Cardiac muscle cell (in vitro differentiated cells and primary cell): ENCODE measurements around the gene CDH15. TPM values are rescaled to one million over a fixed set of nuclear protein-coding genes. Genes with fewer than 3 reads are reported as not detected.

Experiments used
- DNase-seq, 2 donors: peaks; one replicate each; pipeline versions ENCODE4 v3.0.0 to v3.0.0-alpha.2; 2010 to 2017; ENCODE audit warnings: low read depth in 1 of 2, low spot score in 1 of 2
- H3K27ac ChIP-seq: fragments of 200-600 bp; sonication (generic); 2 replicates; pipeline ENCODE4 v1.5.1; 2016
- H3K27me3 ChIP-seq: fragments of 200-600 bp; sonication (generic); 2 replicates; pipeline ENCODE4 v1.6.0; 2016; ENCODE audit warnings: control low read depth
- H3K36me3 ChIP-seq: fragments of 200-600 bp; sonication (generic); 2 replicates; pipeline ENCODE4 v1.5.1; 2016; ENCODE audit warnings: control low read depth
- H3K4me1 ChIP-seq: fragments of 200-600 bp; sonication (generic); 2 replicates; pipeline ENCODE4 v1.8.1; 2017; ENCODE audit warnings: low read depth, mild to moderate bottlenecking, mixed run types
- H3K4me3 ChIP-seq: fragments of 200-600 bp; sonication (generic); 2 replicates; pipeline ENCODE4 v1.5.1; 2016; ENCODE audit warnings: mild to moderate bottlenecking
- H3K9me3 ChIP-seq: fragments of 200-600 bp; sonication (generic); 2 replicates; pipeline ENCODE4 v1.5.1; 2017; ENCODE audit warnings: low read depth, mild to moderate bottlenecking, control low read depth
- CTCF ChIP-seq: IDR thresholded peaks from 2 replicates; pipeline ENCODE4 v1.5.1; 2012; ENCODE audit warnings: low read depth, mild to moderate bottlenecking, low read length
- polyA plus RNA-seq: library from polyadenylated mRNA; unstranded; fragments of >200 nt; fragmentation: Nextera tagmentation; extraction: Ambion mirVana; gene quantifications from 2 replicates; pipeline ENCODE4 v1.2.1, GENCODE V29; 2016
- total RNA-seq: library from RNA; depleted of rRNA; stranded (reverse); fragments of >200 nt; gene quantifications from 2 replicates; pipeline ENCODE4 v1.2.3, GENCODE V29; 2016

Gene CDH15
- total and polyA plus RNA-seq, 2 experiments from 2014 or later, result 0.78 to 1.5 TPM

GRCh38 chr16:89210165-89210903 is 38.8 kb downstream of the CDH15 start:
- Histone ChIP-seq H3K4me3 (no peak overlapping the region), H3K9me3 (no peaks in the 10 kb centered on the region), H3K36me3 (no peaks in the 10 kb centered on the region), H3K27ac (no peak overlapping the region), H3K27me3 (peaks cover 4% of the 10 kb centered on the region), H3K4me1 (no peaks in the 10 kb centered on the region)
- TF ChIP-seq CTCF, result no peak
- no peak for DNase-seq

- no peak overlapping the region for H3K27ac ChIP-seq
- TF ChIP-seq CTCF, result no peak
- DNase-seq, result no peak
Observed at GRCh38 chr16:89210904-89211515, 39.5 kb downstream of the CDH15 start.

GRCh38 chr16:89216315-89217137 is 45.0 kb downstream of the CDH15 start:
- H3K4me1 ChIP-seq, result peaks cover 3% of the 10 kb centered on the region
- peak; percentile 77 to 86 for DNase-seq
- H3K9me3 ChIP-seq, result no peaks in the 10 kb centered on the region
- peak overlapping the region; percentile 98 for H3K4me3 ChIP-seq
- TF ChIP-seq CTCF, result peak; percentile 68
- H3K27me3 ChIP-seq, result no peaks in the 10 kb centered on the region
- no peaks in the 10 kb centered on the region for H3K36me3 ChIP-seq
- peak overlapping the region; percentile 98 for H3K27ac ChIP-seq

More at GRCh38 chr16:89210904-89211515, 39.5 kb downstream of the CDH15 start:
- no peak overlapping the region for H3K4me3 ChIP-seq
- H3K36me3 ChIP-seq, result no peaks in the 10 kb centered on the region
- peaks cover 4% of the 10 kb centered on the region for H3K27me3 ChIP-seq
- H3K4me1 ChIP-seq, result no peaks in the 10 kb centered on the region
- H3K9me3 ChIP-seq, result no peaks in the 10 kb centered on the region

- Histone ChIP-seq H3K27me3 (no peaks in the 10 kb centered on the region), H3K4me3 (peak overlapping the region; percentile 98), H3K27ac (peak overlapping the region; percentile 98), H3K4me1 (peaks cover 3% of the 10 kb centered on the region), H3K36me3 (peaks cover 4% of the 10 kb centered on the region), H3K9me3 (no peaks in the 10 kb centered on the region)
- DNase-seq, result no peak
- no peak for TF ChIP-seq CTCF
Observed at GRCh38 chr16:89217138-89217387, 45.5 kb downstream of the CDH15 start.

- peak; percentile 87 to 92 for DNase-seq
- Histone ChIP-seq H3K4me1 (peaks cover 3% of the 10 kb centered on the region), H3K4me3 (peak within 1 kb of the TSS; percentile 98), H3K9me3 (no peaks in the 10 kb centered on the region), H3K27ac (peak within 1 kb of the TSS; percentile 98), H3K36me3 (peaks cover 8% of the 10 kb centered on the region), H3K27me3 (no peaks in the 10 kb centered on the region)
- no peak for TF ChIP-seq CTCF
Observed at GRCh38 chr16:89217388-89218191, 46.0 kb downstream of the CDH15 start, which contains the start of gene ZNF778. Gene ZNF778 (plus strand): TSS chr16:89217703. CDS start chr16:89221128, 3,425 bp downstream.
